Adipocyte (in vitro differentiated cells): ENCODE results near the gene TFF1.

ENCODE experiments used
- DNase-seq: peaks from one replicate; pipeline ENCODE4 v3.0.0-alpha.2; 2015; ENCODE audit warnings: low read depth
- H3K27me3 ChIP-seq: replicated peaks from 2 replicates; pipeline ENCODE4 v1.7.0; 2013; ENCODE audit warnings: mild to moderate bottlenecking, low read length, moderate library complexity; ENCODE audit not compliant: control insufficient read depth, insufficient read depth
- H3K36me3 ChIP-seq: 2 replicates; pipeline ENCODE4 v1.7.0; 2013; ENCODE audit warnings: low read length, mild to moderate bottlenecking, moderate library complexity; ENCODE audit not compliant: control insufficient read depth, insufficient read depth, severe bottlenecking
- H3K4me1 ChIP-seq: 2 replicates; pipeline ENCODE4 v1.7.0; 2013; ENCODE audit warnings: mild to moderate bottlenecking, low read length, moderate library complexity; ENCODE audit not compliant: control insufficient read depth, insufficient read depth
- H3K4me3 ChIP-seq: 2 replicates; pipeline ENCODE4 v1.7.0; 2013; ENCODE audit warnings: mild to moderate bottlenecking, low read length, moderate library complexity
- H3K9ac ChIP-seq: 2 replicates; pipeline ENCODE4 v1.7.0; 2013; ENCODE audit warnings: mild to moderate bottlenecking, low read length, moderate library complexity
- H3K9me3 ChIP-seq: 2 replicates; pipeline ENCODE4 v1.7.0; 2013; ENCODE audit warnings: mild to moderate bottlenecking, low read length, moderate library complexity; ENCODE audit not compliant: control insufficient read depth

Gene TFF1

DNA sequence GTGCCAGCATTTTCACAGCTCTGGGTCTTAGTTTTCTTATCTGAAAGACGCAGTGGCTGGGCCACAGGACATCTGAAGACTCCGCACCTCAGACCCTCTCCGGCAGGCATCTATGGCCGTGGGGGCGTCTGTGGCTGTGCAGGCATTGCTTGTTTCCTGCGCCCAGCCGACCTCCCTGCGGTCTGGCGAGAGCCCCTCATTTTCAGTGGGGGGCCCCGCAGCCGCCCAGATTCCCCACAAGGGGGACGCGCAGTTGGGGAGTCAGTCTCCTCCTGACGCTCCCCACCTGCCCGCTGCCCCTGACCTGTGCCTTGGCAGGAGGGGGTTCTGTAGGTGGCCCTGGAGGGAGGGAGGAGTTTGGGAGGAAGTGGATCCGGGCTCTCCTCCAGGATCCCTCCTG, 3.5 kb upstream of the TFF1 start:
- DNase-seq = no peak
- H3K4me3 ChIP-seq = no peak overlapping the region
- H3K9ac ChIP-seq = no peak overlapping the region
- H3K4me1 ChIP-seq = no peaks in the 10 kb centered on the region
- H3K36me3 ChIP-seq = no peaks in the 10 kb centered on the region
- H3K27me3 ChIP-seq = peaks cover 43% of the 10 kb centered on the region
- no peaks in the 10 kb centered on the region for H3K9me3 ChIP-seq

DNA sequence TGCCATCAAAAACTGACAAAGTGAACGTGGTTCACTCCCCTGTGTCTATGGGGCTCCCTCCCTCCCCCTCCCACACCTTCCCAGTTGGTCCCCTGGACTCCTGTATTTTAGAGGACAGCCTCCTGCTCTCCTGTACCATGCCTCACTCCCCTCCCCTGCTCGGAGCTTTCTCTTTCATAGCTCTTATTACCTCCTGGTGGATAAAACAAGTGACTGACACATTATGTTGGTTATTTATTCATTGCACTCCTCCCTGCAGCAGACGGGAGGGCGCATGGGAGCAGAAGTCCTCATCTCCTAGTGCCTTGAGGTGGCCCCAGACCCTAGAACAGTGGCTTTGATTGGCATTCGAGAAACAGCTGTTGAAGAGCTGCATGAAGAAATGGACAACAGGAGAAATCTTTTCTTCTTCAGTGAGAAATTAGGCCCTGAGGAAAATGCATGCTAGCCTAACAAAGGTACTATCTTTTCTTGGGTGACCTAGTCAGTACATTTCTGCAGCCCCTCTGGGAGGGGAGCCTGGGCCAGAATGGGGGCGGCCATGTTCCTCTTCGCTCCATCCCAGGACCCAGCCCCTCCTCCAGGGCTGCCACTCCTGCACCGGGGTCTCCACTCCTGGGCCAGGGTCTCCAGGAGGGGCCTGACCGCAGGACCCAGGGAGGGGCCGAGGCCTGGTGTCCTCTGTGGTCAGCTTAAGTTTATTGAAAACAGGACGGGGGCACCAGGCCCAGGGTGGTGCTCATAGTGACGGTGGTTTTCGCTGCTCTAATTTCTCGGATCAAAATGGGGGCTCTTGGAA, 1.2 kb upstream of the TFF1 start:
- Histone ChIP-seq H3K9ac (no peak overlapping the region), H3K9me3 (no peaks in the 10 kb centered on the region), H3K4me3 (no peak overlapping the region), H3K4me1 (no peaks in the 10 kb centered on the region), H3K27me3 (peaks cover 32% of the 10 kb centered on the region), H3K36me3 (no peaks in the 10 kb centered on the region)
- DNase-seq = no peak

DNA sequence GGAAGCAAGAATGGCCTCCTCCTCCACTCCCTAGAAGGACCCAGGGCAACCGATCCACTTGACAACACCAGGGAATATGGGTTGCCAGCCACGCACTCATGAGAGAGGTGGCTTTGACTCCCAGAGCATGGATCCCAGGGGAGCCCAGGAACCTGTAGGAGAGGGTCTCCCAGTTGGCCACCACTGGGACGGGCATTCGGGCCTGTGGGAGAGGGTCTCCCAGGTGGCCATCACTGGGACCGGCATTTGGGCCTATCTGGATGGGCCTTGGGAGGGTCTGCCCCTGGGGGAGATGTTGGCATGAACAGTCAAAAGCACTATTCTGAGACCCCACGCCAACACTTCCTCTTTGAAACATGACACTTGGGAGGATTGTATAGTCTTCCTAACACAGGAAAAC, 565 bp downstream of the TFF1 start:
- Histone ChIP-seq H3K36me3 (no peaks in the 10 kb centered on the region), H3K9me3 (no peaks in the 10 kb centered on the region), H3K4me1 (no peaks in the 10 kb centered on the region), H3K4me3 (no peak overlapping the region), H3K27me3 (peaks cover 41% of the 10 kb centered on the region), H3K9ac (no peak overlapping the region)
- DNase-seq = no peak

DNA sequence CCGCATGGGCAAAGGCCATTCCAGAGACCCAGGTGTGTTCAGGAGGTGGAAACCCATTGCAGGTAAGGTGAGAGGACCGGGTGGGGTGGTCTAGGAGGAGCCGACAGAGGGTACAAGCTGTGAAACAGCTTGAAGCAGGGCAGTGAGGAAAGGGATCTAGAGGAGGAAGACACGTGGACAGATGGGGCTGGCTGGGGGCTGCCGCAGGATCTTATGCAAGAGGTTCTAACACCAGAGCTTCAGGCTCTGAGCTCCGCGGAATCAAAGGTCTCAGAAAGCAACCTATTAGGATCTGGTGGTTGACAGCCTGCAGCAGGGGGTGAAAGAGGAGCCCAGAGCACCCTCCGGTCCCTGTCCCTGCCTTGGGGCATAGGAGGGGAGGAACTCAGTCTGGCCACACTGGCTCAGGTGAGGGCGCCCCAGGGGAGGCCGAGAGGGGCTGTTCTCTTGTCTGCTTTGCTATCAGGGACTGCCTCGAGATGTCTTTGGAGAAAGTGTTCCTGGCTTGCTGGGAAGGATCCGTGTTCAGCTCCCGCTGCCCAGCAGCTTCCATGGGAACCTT, 1.9 kb downstream of the TFF1 start:
- Histone ChIP-seq H3K9ac (no peak overlapping the region), H3K36me3 (no peaks in the 10 kb centered on the region), H3K4me3 (no peak overlapping the region), H3K4me1 (no peaks in the 10 kb centered on the region), H3K9me3 (peaks cover 7% of the 10 kb centered on the region), H3K27me3 (peaks cover 43% of the 10 kb centered on the region)
- no peak for DNase-seq

DNA sequence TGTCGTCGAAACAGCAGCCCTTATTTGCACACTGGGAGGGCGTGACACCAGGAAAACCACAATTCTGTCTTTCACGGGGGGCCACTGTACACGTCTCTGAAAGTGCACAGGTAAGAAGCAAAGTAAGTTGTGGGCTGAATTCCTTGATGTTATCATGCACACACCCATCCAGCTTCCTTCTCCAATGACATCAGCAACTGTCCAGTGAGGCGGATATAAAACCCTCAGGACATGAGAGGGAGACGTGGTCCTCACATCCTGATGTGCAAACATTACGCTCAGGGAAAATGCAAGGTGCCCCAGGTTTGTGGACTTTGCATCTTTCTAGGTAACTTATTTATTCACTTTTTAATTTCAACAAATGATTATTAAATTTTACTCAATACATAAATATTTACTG, 3.0 kb downstream of the TFF1 start:
- peaks cover 38% of the 10 kb centered on the region for H3K27me3 ChIP-seq
- H3K9me3 ChIP-seq = peaks cover 7% of the 10 kb centered on the region
- no peak overlapping the region for H3K4me3 ChIP-seq
- no peak for DNase-seq
- no peak overlapping the region for H3K9ac ChIP-seq
- H3K36me3 ChIP-seq = no peaks in the 10 kb centered on the region
- no peaks in the 10 kb centered on the region for H3K4me1 ChIP-seq

DNA sequence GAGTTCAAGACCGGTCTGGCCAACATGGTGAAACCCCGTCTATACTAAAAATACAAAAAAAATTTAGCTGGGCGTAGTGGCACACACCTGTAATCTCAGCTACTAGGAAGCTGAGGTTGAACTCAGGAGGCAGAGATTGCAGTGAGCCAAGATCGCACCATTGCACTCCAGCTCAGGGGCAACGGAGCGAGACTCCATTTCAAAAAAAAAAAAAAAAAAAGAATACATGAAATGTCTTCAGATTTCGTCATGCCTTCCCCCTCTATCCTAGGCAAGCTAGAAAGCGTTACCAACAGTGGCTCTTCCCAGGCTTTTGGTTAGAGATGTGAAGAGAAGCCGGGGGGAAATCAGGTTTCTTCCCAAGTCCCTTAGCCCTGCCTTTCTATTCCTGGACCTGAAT, 3.6 kb downstream of the TFF1 start:
- Histone ChIP-seq H3K4me3 (no peak overlapping the region), H3K9ac (no peak overlapping the region), H3K4me1 (no peaks in the 10 kb centered on the region), H3K36me3 (no peaks in the 10 kb centered on the region), H3K9me3 (peaks cover 7% of the 10 kb centered on the region), H3K27me3 (peaks cover 36% of the 10 kb centered on the region)
- no peak for DNase-seq

DNA sequence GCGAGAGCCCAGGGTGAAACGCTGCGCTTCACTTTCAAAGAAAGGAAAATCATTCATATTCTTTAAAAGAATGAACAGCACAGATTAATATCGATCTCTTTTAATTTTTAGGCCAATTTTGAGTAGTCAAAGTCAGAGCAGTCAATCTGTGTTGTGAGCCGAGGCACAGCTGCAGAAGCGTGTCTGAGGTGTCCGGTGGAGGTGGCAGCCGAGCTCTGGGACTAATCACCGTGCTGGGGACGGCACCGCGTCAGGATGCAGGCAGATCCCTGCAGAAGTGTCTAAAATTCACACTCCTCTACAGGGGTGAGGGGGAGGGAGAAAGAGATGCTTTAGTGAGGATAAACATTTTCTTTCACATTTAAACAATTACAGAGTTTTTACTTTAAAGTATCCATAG, 4.1 kb downstream of the TFF1 start:
- H3K27me3 ChIP-seq = peaks cover 37% of the 10 kb centered on the region

DNA sequence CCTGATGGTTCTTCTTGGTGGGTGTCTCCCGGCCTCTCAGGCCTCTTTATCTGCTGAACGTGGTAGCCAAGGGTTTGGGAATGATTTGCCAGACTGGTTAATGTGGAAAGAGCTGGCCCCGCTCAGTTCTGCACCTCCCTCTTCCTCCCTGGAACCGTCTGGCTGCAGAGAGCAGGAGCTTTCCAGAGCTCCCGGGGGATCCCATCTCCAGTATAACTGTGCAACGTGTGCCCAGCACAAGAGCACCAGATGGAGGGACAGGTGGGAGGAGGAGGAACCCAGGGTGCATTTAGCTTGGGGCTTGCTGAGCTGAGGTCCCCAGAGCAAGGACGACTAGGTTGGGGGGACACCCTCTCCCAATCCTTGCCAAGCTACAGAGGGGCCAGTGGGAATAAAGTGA, 5.0 kb downstream of the TFF1 start:
- Histone ChIP-seq H3K9ac (no peak overlapping the region), H3K36me3 (no peaks in the 10 kb centered on the region), H3K4me3 (no peak overlapping the region), H3K27me3 (peaks cover 40% of the 10 kb centered on the region), H3K4me1 (no peaks in the 10 kb centered on the region), H3K9me3 (peaks cover 18% of the 10 kb centered on the region)
- DNase-seq = no peak

More for the DNA sequence above, 4.1 kb downstream of the TFF1 start:
- H3K4me3 ChIP-seq = no peak overlapping the region
- H3K4me1 ChIP-seq = no peaks in the 10 kb centered on the region
- no peaks in the 10 kb centered on the region for H3K36me3 ChIP-seq
- H3K9me3 ChIP-seq = peaks cover 9% of the 10 kb centered on the region
- no peak overlapping the region for H3K9ac ChIP-seq
- DNase-seq = no peak

DNA sequence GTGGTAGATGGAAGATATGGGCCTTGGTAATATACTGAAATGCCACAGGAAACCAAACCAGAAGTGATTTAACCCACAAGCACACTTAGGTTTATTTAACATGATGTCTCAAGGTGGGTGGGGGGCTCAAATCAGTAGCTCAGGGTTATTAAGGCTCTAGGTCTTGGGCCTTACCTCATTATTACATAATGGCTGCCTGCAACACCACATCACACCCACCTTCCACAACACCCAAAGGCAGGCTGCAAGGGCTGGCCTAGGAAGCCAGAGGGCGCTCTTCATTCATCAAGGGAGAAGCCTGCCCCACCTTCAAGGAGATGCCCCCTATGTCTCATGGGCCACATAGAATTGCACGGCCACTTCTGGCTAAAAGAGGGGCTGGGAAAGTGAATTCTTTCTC, 6.0 kb downstream of the TFF1 start:
- H3K4me3 ChIP-seq = no peak overlapping the region
- DNase-seq = no peak
- H3K9ac ChIP-seq = no peak overlapping the region
- no peaks in the 10 kb centered on the region for H3K36me3 ChIP-seq
- no peaks in the 10 kb centered on the region for H3K4me1 ChIP-seq
- peaks cover 28% of the 10 kb centered on the region for H3K9me3 ChIP-seq
- H3K27me3 ChIP-seq = peaks cover 42% of the 10 kb centered on the region

DNA sequence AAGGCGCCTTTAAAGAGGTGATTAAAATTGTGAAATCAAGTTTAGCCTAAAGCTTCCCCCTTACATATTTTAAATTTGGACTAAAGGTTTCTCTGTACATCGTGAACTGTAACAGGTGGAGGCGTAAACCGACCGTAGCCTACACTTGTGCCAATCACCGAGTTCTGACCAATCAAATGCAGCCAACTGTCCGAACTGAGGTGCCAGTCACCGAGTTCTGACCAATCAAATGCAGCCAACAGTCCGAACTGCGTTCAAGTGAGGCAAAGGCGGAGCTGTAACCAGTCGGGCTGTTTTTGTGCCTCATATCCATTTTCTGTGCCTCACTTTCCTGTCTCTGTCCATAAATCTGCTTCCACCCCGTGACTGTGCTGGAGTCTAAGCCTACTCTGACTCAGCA, 7.4 kb downstream of the TFF1 start:
- Histone ChIP-seq H3K4me1 (no peaks in the 10 kb centered on the region), H3K9me3 (peaks cover 41% of the 10 kb centered on the region), H3K27me3 (peaks cover 36% of the 10 kb centered on the region), H3K9ac (no peak overlapping the region), H3K36me3 (no peaks in the 10 kb centered on the region), H3K4me3 (no peak overlapping the region)
- DNase-seq = no peak

DNA sequence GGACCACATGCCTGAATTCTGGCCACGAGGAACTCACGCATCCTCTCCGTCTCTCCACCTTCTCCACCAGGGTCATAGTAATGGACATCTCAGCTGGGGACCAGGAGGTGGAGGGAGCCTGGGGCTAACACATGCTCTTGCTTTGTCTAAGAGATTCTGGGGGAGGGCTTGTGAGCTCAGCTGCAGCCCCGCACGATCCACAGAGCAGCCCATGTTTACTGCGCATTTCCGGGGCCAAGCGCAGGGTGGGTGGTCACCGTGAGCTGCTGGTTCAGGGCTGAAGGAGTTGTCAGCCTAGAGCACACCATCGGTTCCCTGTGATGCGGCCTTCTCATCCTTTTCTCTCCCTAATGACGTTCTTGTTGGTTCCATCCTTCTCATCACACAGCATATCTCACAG, 8.1 kb downstream of the TFF1 start:
- H3K9ac ChIP-seq = no peak overlapping the region
- H3K4me3 ChIP-seq = no peak overlapping the region
- H3K27me3 ChIP-seq = peaks cover 39% of the 10 kb centered on the region
- peaks cover 42% of the 10 kb centered on the region for H3K9me3 ChIP-seq
- DNase-seq = no peak
- no peaks in the 10 kb centered on the region for H3K4me1 ChIP-seq
- no peaks in the 10 kb centered on the region for H3K36me3 ChIP-seq

DNA sequence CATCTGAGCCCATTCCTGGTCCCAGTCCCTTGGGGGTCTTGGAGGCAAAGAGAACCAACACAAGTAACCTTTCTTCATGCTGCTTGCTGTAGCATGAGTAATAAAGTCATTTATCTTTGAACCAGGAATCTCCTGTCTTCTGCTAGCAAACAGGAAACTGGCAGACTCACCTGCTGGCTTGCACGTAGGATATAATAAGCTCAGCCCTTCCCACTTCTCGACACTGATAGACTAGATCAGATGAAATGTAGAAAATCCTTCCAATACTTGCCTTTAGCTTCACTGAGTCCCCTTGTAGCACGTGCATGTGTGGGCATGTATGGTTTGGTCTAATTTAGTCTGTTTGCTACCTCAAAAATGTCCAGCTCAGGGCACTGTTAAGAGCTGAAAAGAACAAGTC, 9.0 kb downstream of the TFF1 start:
- Histone ChIP-seq H3K36me3 (no peaks in the 10 kb centered on the region), H3K4me1 (no peaks in the 10 kb centered on the region), H3K9me3 (peaks cover 42% of the 10 kb centered on the region), H3K4me3 (no peak overlapping the region), H3K9ac (no peak overlapping the region), H3K27me3 (peaks cover 38% of the 10 kb centered on the region)
- DNase-seq = no peak
